Choroid plexus epithelial cell (primary cell): ENCODE measurements around the gene SLC44A5.
A peak's percentile ranks its signal among the peaks of the same experiment; 100 is the strongest.

Source experiments
- DNase-seq: peaks from one replicate; pipeline ENCODE4 v3.0.0-alpha.2; 2010; ENCODE audit warnings: low read depth
- H3K4me3 ChIP-seq: 2 replicates; pipeline ENCODE4 v1.5.1; 2011; ENCODE audit warnings: low read depth, mild to moderate bottlenecking, control low read depth, low read length, moderate library complexity
- TF ChIP-seq, protein P1 (sequence below): conservative IDR thresholded peaks from 2 replicates; pipeline ENCODE4 v1.5.1; 2011; ENCODE audit warnings: low read depth, mild to moderate bottlenecking, control low read depth, inconsistent platforms, low read length, moderate library complexity

Gene SLC44A5

DNA sequence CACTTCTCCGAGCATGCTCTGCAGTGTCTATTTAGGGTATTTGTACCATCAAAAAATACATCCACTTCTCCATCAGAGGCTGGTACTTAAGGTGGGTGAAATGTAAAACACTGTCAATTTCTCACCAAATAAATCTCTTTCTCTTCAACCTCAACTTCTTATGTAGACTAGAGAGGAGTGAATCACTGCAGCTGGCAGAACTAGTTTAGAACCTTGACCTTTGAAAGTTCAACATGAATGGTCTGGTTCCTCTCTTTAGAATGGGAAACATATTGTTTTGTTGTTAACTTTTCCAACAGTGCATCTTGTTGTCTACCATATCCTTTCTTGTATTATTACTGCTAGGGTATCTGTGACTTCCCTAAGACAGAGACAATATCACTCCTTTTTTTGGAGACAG, 20.1 kb upstream of the SLC44A5 start:
- TF ChIP-seq, protein P1, sequence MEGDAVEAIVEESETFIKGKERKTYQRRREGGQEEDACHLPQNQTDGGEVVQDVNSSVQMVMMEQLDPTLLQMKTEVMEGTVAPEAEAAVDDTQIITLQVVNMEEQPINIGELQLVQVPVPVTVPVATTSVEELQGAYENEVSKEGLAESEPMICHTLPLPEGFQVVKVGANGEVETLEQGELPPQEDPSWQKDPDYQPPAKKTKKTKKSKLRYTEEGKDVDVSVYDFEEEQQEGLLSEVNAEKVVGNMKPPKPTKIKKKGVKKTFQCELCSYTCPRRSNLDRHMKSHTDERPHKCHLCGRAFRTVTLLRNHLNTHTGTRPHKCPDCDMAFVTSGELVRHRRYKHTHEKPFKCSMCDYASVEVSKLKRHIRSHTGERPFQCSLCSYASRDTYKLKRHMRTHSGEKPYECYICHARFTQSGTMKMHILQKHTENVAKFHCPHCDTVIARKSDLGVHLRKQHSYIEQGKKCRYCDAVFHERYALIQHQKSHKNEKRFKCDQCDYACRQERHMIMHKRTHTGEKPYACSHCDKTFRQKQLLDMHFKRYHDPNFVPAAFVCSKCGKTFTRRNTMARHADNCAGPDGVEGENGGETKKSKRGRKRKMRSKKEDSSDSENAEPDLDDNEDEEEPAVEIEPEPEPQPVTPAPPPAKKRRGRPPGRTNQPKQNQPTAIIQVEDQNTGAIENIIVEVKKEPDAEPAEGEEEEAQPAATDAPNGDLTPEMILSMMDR, result no peak
- no peak for DNase-seq
- no peak overlapping the region for H3K4me3 ChIP-seq

DNA sequence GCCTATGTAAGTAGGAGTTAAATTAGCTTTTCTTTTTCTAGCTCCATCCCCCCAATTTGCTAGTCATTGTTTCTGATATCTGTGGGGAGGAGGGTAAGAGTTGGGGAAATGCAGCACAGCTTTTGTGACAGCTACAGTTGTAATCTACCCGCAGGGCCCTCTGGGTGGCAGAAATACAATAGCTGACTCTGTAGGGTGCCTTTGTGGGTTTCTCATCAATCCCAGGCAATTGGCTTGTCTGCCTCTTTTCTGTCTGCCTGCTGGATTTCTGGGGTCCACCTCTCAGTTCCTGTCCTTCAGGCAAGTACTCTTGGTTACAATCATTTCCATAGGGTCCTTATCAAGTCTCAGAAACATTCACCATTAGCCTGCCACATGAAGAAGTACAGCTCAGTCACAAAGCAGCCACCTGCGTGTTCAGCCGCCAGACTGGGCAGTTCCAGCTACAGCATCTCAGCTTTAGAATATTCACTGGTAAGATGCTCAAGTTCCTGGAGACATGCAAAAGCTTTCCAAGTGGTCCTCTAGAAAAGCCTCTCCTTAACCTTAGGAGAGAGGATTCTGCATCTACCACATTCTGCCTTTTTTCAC, 19.2 kb upstream of the SLC44A5 start:
- TF ChIP-seq, protein P1, result no peak
- DNase-seq, result no peak
- no peak overlapping the region for H3K4me3 ChIP-seq

DNA sequence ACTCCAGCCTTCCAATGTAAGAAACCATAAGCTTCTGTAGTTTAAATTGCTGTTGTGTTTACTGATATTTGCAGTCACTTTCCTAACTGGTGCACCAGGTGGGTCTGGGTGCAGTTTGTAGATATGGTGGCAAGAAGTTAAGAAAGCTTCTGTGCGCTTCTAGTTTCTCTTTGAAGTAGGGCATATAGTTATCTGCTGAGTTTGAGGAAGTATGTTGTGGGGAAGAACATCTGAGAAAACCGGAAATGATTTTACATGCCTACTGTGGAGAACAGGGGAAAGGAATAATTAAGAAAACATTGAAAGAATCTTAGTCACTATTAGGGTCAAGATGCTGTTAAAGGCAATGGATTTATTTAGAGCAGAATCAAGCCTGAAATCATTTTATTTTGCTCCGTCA, 14.9 kb upstream of the SLC44A5 start:
- no peak for DNase-seq
- TF ChIP-seq, protein P1, result no peak

DNA sequence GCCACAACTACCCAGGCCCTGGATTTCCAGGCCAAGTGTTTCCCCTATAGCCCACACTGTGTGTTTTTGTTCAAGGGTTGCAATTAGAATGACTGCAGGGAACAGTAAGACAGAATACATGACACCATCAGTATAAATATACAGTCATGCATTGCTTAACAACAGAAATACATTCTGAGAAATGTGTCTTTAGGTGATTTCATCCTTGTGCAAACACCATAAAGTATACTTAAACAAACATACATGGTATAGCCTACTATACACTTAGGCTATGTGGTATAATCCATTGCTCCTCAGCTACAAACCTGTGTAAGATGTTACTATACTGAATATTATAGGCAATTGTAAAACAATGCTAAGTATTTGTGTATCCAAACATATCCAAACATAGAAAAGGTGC, 7.5 kb upstream of the SLC44A5 start:
- H3K4me3 ChIP-seq, result no peak overlapping the region
- TF ChIP-seq, protein P1, result no peak
- DNase-seq, result no peak

More for the DNA sequence above, 14.9 kb upstream of the SLC44A5 start:
- no peak overlapping the region for H3K4me3 ChIP-seq

DNA sequence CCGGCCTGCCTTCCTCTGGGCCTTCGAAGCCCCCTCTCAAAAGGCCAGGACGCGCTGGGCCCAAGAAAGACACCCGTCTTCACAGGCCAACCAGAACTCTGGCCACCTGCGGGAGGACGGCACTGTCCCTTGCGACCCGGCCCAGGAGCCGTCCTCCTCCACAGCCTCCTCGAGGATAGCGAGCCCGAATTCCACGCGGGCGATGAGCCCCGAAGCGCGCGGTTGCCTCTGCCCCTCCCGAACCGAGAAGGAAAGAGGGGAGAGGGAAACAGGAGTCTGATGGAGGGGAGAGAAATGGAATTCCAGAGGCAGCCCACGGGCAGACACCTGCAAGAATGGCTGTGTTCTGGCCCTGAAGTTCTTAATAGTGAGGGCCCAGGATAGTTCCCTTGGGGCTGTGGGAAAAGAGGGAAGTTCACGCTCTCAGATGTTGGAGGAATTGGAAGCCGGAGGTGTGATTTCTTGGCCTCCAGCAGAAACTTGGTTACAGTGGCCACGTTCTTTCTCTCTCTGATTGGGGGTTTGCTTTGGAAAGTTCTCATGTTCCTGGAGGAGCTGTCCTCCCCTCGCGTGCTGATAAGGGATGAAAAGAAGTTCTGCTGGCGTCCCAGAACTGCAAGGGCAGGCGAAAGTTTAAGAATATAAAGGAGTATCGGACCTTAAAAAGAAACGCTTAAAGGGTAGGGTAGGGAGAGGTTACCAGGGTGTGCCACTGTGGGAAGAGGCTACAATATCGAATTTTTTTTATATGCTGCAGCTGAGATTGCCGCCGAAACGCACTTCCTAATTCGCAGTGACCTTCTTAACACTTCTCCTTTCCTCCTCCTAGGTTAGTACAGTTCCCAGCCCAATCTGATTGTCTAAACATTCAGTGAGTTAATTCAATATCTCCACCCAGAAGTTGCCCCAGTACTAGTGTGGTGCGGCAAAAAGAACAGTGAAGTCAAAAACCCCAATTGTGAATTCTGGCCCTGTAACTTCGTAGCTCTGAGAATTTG, 5.8 kb upstream of the SLC44A5 start:
- H3K4me3 ChIP-seq, result no peak overlapping the region
- DNase-seq, result peak; percentile 45
- TF ChIP-seq, protein P1, result no peak

DNA sequence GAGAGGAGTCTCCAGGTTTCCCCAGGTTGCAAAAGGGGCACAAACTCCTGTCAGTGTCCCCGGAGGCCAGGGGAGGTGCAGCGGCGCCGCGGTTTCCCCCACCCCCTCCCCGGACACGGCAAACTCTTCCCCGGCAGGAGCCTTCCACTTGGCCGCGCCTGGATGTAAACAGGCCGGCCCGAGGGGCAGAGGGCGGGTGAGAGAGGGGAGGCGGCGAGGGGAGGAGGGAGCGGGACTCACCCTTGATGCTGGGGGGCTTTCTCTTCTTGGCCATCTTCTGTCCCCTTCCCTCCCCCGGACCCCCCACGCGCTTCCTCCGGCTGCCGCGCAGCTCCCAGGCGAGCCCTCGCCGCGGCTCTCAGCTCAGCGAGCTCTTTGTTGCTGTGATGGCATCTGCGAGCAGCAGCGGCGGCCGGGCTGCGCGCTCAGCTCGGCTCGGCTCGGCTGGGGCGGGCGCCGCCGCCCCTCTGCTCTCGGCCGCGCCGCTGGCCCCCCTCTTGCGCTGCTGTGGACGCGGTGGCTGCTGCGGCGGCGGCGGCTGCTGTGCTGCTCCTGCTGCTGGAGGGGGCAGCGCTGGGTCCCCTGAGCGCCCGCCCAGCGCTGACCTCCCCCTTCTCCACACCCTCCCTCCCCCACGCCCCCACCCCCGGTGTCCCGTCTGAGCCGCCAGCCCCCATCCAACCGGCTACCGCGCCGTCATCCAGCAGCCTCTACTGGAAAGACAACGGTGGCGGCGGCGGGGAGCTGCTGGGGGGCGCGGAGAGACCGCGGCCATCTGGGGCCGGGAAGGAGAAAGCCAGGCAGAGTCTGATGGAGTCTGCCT, 4.9 kb upstream of the SLC44A5 start:
- peak overlapping the region; percentile 48 for H3K4me3 ChIP-seq

More for the DNA sequence above, 4.9 kb upstream of the SLC44A5 start:
- TF ChIP-seq, protein P1, result no peak
- DNase-seq, result peak; percentile 46
